C4-2B (cell line): ENCODE results near the gene SH3BP5L.

Source experiments
- ZFX ChIP-seq: fragments of 450-650 bp; IDR thresholded peaks from 2 replicates; pipeline ENCODE4 v1.6.1; 2017
- TF ChIP-seq, protein P1 (sequence below): fragments of 450-650 bp; conservative IDR thresholded peaks from 2 replicates; pipeline ENCODE4 v1.5.1; 2017; ENCODE audit warnings: mild to moderate bottlenecking

DNA sequence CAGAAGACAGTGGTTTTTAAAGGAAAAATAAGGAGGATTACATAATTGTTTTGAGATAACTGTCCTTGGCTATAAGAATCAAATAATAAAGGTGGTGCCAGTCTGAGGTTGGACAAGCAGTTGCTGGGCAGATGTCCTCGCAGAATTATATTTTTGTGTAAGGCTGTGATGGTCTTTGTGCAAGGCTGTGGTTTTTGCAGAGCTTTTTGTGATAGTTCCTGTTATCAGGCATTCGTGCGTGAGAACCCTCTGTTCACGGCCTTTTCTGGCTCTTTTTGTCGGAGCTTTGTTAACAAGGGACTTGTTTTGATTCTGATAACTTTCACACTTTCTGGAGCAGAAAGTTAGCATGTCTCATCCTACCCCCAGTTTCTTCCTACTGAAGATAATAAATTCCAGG, 33.4 kb downstream of the SH3BP5L start:
- TF ChIP-seq, protein P1, sequence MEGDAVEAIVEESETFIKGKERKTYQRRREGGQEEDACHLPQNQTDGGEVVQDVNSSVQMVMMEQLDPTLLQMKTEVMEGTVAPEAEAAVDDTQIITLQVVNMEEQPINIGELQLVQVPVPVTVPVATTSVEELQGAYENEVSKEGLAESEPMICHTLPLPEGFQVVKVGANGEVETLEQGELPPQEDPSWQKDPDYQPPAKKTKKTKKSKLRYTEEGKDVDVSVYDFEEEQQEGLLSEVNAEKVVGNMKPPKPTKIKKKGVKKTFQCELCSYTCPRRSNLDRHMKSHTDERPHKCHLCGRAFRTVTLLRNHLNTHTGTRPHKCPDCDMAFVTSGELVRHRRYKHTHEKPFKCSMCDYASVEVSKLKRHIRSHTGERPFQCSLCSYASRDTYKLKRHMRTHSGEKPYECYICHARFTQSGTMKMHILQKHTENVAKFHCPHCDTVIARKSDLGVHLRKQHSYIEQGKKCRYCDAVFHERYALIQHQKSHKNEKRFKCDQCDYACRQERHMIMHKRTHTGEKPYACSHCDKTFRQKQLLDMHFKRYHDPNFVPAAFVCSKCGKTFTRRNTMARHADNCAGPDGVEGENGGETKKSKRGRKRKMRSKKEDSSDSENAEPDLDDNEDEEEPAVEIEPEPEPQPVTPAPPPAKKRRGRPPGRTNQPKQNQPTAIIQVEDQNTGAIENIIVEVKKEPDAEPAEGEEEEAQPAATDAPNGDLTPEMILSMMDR, result no peak
- no peak for TF ChIP-seq ZFX
